Aorta (tissue), 5 donors: ENCODE results near the gene BMPR1A. TPM values are rescaled to one million over a fixed set of nuclear protein-coding genes. Genes with fewer than 3 reads are reported as not detected.

ENCODE experiments used
- ATAC-seq: fragments of 200-7000 bp; cut with Tn5 transposase; one replicate; pipeline ENCODE4 v1.9.1; 2022; ENCODE audit warnings: moderate library complexity; ENCODE audit not compliant: low FRiP score
- DNase-seq, 2 donors: peaks; one replicate each; pipeline ENCODE4 v3.0.0-alpha.2; 2020
- H3K27ac ChIP-seq, 2 donors: one replicate each; pipeline ENCODE4 v1.5.1; 2013; ENCODE audit warnings: low read length in 2 of 2, mild to moderate bottlenecking in 2 of 2, moderate library complexity in 2 of 2, control low read depth in 1 of 2, inconsistent platforms in 1 of 2, low read depth in 1 of 2
- H3K27me3 ChIP-seq, 2 donors: one replicate each; pipeline ENCODE4 v1.6.1; 2013; ENCODE audit warnings: control low read depth in 1 of 2, low read length in 1 of 2, mild to moderate bottlenecking in 1 of 2, moderate library complexity in 1 of 2; ENCODE audit not compliant: insufficient read depth in 2 of 2, control insufficient read depth in 1 of 2
- H3K36me3 ChIP-seq, 2 donors: one replicate each; pipeline ENCODE4 v1.6.1; 2013; ENCODE audit warnings: control low read depth in 1 of 2, low read length in 1 of 2, mild to moderate bottlenecking in 1 of 2; ENCODE audit not compliant: insufficient read depth in 2 of 2, control insufficient read depth in 1 of 2
- H3K4me1 ChIP-seq, 2 donors: one replicate each; pipeline ENCODE4 v1.6.1; 2013; ENCODE audit warnings: low read length in 2 of 2, control low read depth in 1 of 2, mild to moderate bottlenecking in 1 of 2, moderate library complexity in 1 of 2; ENCODE audit not compliant: insufficient read depth in 2 of 2, control insufficient read depth in 1 of 2
- H3K4me3 ChIP-seq, 2 donors: one replicate each; pipeline ENCODE4 v1.5.1; 2013; ENCODE audit warnings: low read length in 2 of 2, control low read depth in 1 of 2, mild to moderate bottlenecking in 1 of 2
- H3K9me3 ChIP-seq: one replicate; pipeline ENCODE4 v1.6.1; 2013; ENCODE audit warnings: mild to moderate bottlenecking, low read length; ENCODE audit not compliant: control insufficient read depth
- WGBS, 2 donors: extraction: QIAGEN DNeasy Blood & Tissue Kit; methylation state at CpG; one replicate each; pipeline ENCODE4 v1.1.7; 2013; 5-methylcytosine and 5-hydroxymethylcytosine counted together
- intact Hi-C, 2 donors: fragments of 100-400 bp; cut with DNase I; formaldehyde crosslinking; loops; one replicate each; pipeline versions ENCODE4 v1.14.2 to v1.15.0; 2022
- polyA plus RNA-seq, 2 donors: library from polyadenylated mRNA; stranded (reverse); fragments of 200-250 nt; gene quantifications; one replicate each; pipeline ENCODE4 v1.2.3, GENCODE V29; 2013
- total RNA-seq, 2 donors: library from RNA; stranded (reverse); fragmentation: NEBNext Ultra II Directional; extraction: Animal tissue kit (Norgen Biotek cat#: 25700); gene quantifications; one replicate each; pipeline ENCODE4 v1.2.1, GENCODE V29; 2021
- donor health status: healthy with polysubstance abuse.
- donor health status: Bipolar disorder and iron deficiency.
- donor health status: DM: no; HTN: no; CAD: no.
- donor health status: DM: no; HTN: no; CAD: no.
- donor health status: DM: yes; HTN: yes; CAD: no.

The BMPR1A gene
- total and polyA plus RNA-seq, 4 donors: 19.3 to 120 (median 63.2) TPM

DNA sequence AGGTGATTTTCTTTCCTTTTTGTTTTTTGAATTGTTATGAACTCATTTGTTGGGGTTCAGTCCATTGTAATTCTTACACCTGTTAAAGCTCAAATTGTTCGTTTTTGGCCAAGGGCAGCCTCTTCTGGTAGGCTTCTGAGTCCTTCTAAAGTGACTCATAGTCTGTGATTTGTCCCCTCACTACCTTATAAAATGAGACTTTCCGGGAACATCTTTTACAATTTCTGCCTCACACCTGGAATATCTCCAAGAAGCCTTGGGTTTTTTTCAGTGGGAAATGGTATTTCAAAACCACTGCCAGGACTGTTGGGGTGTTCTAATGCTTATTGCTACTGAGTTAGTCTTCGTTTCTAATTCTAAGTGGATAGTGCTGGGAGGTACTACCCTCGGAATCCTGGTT, 56.7 kb downstream of the BMPR1A start:
- Histone ChIP-seq H3K27ac (no peak overlapping the region), H3K4me1 (peaks cover 2 to 6% of the 10 kb centered on the region in 2 donors), H3K27me3 (no peaks in the 10 kb centered on the region), H3K9me3 (no peaks in the 10 kb centered on the region), H3K4me3 (no peak overlapping the region), H3K36me3 (no peaks in the 10 kb centered on the region)
- WGBS, 2 donors: 31 to 36% methylated on average over 4 of the region's 4 CpGs
- ATAC-seq (no peak), DNase-seq (no peak)
- intact Hi-C loops: no loop called here

DNA sequence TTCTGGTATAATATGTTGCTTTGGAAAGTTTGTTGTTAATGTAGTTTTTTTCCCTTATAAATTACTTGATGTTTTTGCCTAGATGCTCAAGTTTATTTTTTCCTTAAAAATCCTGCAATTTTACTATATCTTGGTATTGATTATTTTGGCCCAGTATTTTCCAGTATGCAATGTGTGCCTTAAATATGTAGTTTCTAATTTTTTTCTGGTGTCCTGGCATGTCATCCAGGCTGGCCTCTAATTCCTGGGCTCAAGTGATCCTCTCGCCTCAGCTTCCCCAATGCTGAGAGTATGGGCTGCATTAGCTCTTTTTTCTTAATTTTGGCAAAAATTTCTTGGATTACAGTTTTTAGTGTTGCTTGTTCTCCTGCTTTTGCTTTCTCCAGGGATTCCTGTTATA, 57.6 kb downstream of the BMPR1A start:
- no peak overlapping the region for H3K4me3 ChIP-seq
- no peaks in the 10 kb centered on the region for H3K9me3 ChIP-seq
- DNase-seq (no peak), ATAC-seq (no peak)
- intact Hi-C loops: loop anchor here in 1 of 2 donors (2.0 kb wide), 1 partner anchor 71 kb away; no protein-coding TSS in a partner anchor
- H3K27ac ChIP-seq: no peak overlapping the region
- H3K27me3 ChIP-seq: no peaks in the 10 kb centered on the region
- WGBS, 2 donors: 20 to 41% methylated on average over 1 of the region's 1 CpG
- peaks cover 6 to 8% of the 10 kb centered on the region in 2 donors for H3K4me1 ChIP-seq
- no peaks in the 10 kb centered on the region for H3K36me3 ChIP-seq

GRCh38 chr10:86815035-86815617, 58.7 kb downstream of the BMPR1A start:
- Histone ChIP-seq H3K27ac (peak overlapping the region; percentile 59 to 95), H3K9me3 (no peaks in the 10 kb centered on the region), H3K27me3 (no peaks in the 10 kb centered on the region), H3K4me3 (no peak overlapping the region), H3K4me1 (peaks cover 8 to 10% of the 10 kb centered on the region in 2 donors), H3K36me3 (no peaks in the 10 kb centered on the region)
- ATAC-seq (peak; percentile 62), DNase-seq (no peak)
- 48 to 51% methylated on average over 4 of the region's 4 CpGs for WGBS, 2 donors
- intact Hi-C loops: loop anchor here in 1 of 2 donors (2.0 to 5.0 kb wide), 2 partner anchors 58 to 72 kb away; partner anchors contain the start of gene BMPR1A

DNA sequence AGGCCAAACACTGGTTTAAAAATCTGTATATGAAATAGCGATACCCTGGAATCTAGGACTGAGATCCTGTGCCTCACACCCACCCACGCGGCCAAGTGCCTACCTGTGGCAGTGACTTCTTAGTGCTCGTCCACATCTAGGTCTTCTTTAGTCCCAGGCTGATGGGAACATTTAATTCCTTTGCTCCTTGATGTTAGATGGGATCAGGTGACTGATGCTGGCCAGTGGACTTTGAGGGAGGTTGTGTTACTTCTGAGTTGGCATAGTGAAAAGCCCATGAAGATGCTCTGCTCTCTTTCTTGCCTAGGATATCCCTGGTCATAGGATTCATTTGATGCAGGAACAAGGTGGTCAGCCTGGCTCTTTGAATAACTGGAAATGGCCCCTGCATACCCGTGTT, 59.2 kb downstream of the BMPR1A start:
- intact Hi-C loops: loop anchor here in 1 of 2 donors (2.0 to 5.0 kb wide), 2 partner anchors 58 to 73 kb away; partner anchors contain the start of gene BMPR1A
- Histone ChIP-seq H3K36me3 (no peaks in the 10 kb centered on the region), H3K27ac (peak overlapping the region; percentile 59 to 95), H3K4me3 (no peak overlapping the region), H3K9me3 (no peaks in the 10 kb centered on the region), H3K4me1 (peaks cover 8 to 10% of the 10 kb centered on the region in 2 donors), H3K27me3 (no peaks in the 10 kb centered on the region)
- ATAC-seq (no peak), DNase-seq (no peak)
- WGBS, 2 donors: 65 to 69% methylated on average over 5 of the region's 5 CpGs

GRCh38 chr10:86817246-86817645, 60.8 kb downstream of the BMPR1A start:
- no peak for ATAC-seq
- no peaks in the 10 kb centered on the region for H3K9me3 ChIP-seq
- H3K27ac ChIP-seq: no peak overlapping the region
- intact Hi-C loops: loop anchor here in 1 of 2 donors (5.0 kb wide), 1 partner anchor 60 kb away; the partner anchor contains the start of gene BMPR1A
- H3K4me3 ChIP-seq: no peak overlapping the region
- DNase-seq: no peak
- H3K36me3 ChIP-seq: no peaks in the 10 kb centered on the region
- H3K4me1 ChIP-seq: peaks cover 6 to 10% of the 10 kb centered on the region in 2 donors
- 55 to 59% methylated on average over 2 of the region's 2 CpGs for WGBS, 2 donors
- H3K27me3 ChIP-seq: no peaks in the 10 kb centered on the region

DNA sequence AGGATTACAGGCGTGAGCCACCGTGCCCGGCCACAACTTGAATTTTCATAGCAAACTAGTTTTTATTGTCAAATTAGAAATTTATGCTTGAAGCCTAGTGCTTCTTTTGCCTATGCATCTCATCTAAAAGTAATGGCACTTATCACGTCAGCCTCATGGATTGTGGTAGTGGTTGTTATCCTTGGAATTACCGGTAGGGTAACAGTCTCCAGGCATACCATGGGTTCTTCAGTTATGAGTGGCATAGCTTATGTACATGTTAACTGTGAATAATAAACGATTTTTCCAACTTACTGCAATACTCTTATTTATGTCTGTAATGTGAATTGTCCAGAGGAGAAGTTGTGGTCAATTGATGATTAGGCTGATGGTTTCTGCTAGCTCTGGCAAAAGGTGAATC, 63.1 kb downstream of the BMPR1A start:
- ATAC-seq (no peak), DNase-seq (no peak)
- H3K27me3 ChIP-seq: no peaks in the 10 kb centered on the region
- no peak overlapping the region for H3K27ac ChIP-seq
- intact Hi-C loops: loop anchor here in 1 of 2 donors (5.0 kb wide), 1 partner anchor 62 kb away; the partner anchor contains the start of gene BMPR1A
- no peaks in the 10 kb centered on the region for H3K9me3 ChIP-seq
- peaks cover 6 to 18% of the 10 kb centered on the region in 2 donors for H3K4me1 ChIP-seq
- 55 to 61% methylated on average over 6 of the region's 6 CpGs for WGBS, 2 donors
- no peaks in the 10 kb centered on the region for H3K36me3 ChIP-seq
- no peak overlapping the region for H3K4me3 ChIP-seq

DNA sequence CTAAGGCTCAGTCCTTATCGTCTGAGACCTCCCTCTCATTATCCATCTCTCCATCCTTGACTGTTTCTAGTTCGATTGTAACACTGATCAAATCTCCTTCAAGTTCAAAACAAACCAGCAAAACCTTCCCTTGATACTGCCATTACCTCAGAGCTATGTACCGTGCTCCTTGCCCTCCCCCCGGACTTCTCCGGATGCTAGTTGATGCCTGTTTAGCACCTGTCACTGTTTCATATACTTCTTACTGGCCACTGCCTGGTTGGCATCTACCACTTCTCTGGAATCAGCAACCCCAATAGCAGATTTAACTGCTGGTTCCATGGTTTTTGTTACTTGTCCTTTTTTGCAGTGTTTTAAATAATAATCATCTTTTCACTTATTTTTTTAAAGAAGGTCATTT, 64.1 kb downstream of the BMPR1A start:
- H3K36me3 ChIP-seq: no peaks in the 10 kb centered on the region
- H3K27me3 ChIP-seq: no peaks in the 10 kb centered on the region
- peaks cover 6 to 18% of the 10 kb centered on the region in 2 donors for H3K4me1 ChIP-seq
- peak overlapping the region in 1 of 2 donors; percentile 33 for H3K27ac ChIP-seq
- 84 to 87% methylated on average over 5 of the region's 5 CpGs for WGBS, 2 donors
- H3K4me3 ChIP-seq: no peak overlapping the region
- DNase-seq (no peak), ATAC-seq (no peak)
- intact Hi-C loops: no loop called here
- no peaks in the 10 kb centered on the region for H3K9me3 ChIP-seq

GRCh38 chr10:86821388-86821999, 65.1 kb downstream of the BMPR1A start:
- no peak for DNase-seq
- Histone ChIP-seq H3K4me1 (peaks cover 2 to 18% of the 10 kb centered on the region in 2 donors), H3K4me3 (no peak overlapping the region), H3K27ac (no peak overlapping the region), H3K27me3 (no peaks in the 10 kb centered on the region), H3K36me3 (no peaks in the 10 kb centered on the region), H3K9me3 (no peaks in the 10 kb centered on the region)
- 54% methylated on average over 6 of the region's 6 CpGs for WGBS, 2 donors
- intact Hi-C loops: no loop called here
- no peak for ATAC-seq

DNA sequence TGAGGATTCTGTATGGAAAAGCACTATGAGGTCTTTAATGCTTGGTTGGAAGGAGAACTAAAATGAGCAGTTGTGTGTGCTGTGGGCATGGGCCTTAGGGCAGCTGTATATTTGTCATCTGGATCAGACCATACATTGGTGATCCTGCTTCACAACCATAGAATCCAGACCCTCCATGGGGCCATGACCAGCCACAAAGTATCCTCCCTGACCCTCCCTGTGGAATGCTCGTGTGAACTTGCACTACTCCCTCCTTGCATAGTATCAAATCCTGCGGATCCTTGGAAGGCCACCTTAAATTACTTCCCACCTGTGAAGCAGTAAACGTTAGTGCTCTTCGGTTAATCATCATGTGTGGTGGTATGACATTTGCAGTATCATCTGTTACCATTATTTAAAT, 67.1 kb downstream of the BMPR1A start:
- H3K4me1 ChIP-seq: peaks cover 2 to 23% of the 10 kb centered on the region in 2 donors
- DNase-seq (no peak), ATAC-seq (no peak)
- H3K27me3 ChIP-seq: no peaks in the 10 kb centered on the region
- no peak overlapping the region for H3K4me3 ChIP-seq
- H3K36me3 ChIP-seq: no peaks in the 10 kb centered on the region
- 65 to 71% methylated on average over 4 of the region's 4 CpGs for WGBS, 2 donors
- H3K27ac ChIP-seq: peak overlapping the region in 1 of 2 donors; percentile 11
- intact Hi-C loops: no loop called here
- H3K9me3 ChIP-seq: no peaks in the 10 kb centered on the region
